Nephron progenitor cell (in vitro differentiated cells): ENCODE results near the gene TNS1.
A peak's percentile ranks its signal among the peaks of the same experiment; 100 is the strongest.

Source experiments
- DNase-seq: peaks from one replicate; pipeline ENCODE4 v3.0.0; 2021
- H3K27ac Mint-ChIP-seq: 2 replicates; pipeline ENCODE4 v1.8.0; 2021; ENCODE audit warnings: mild to moderate bottlenecking, moderate library complexity, mixed read lengths
- H3K27me3 Mint-ChIP-seq: 2 replicates; pipeline ENCODE4 v1.8.0; 2021; ENCODE audit warnings: mild to moderate bottlenecking, low read depth, mixed read lengths; ENCODE audit not compliant: poor library complexity
- H3K36me3 Mint-ChIP-seq: 2 replicates; pipeline ENCODE4 v1.8.0; 2021; ENCODE audit warnings: low read depth, mixed read lengths
- H3K4me1 Mint-ChIP-seq: 2 replicates; pipeline ENCODE4 v1.8.0; 2021; ENCODE audit warnings: mixed read lengths
- H3K4me3 Mint-ChIP-seq: 2 replicates; pipeline ENCODE4 v1.8.0; 2021; ENCODE audit warnings: mild to moderate bottlenecking, moderate library complexity, mixed read lengths
- H3K9me3 Mint-ChIP-seq: 2 replicates; pipeline ENCODE4 v1.8.0; 2021; ENCODE audit warnings: mild to moderate bottlenecking, moderate library complexity, mixed read lengths
- CTCF ChIP-seq: fragments of 200-600 bp; sonication (generic); IDR thresholded peaks from 2 replicates; pipeline ENCODE4 v1.5.0; 2021; ENCODE audit warnings: antibody characterized with exemption

TNS1 gene

GRCh38 chr2:217918308-217919024, 84.3 kb downstream of the TNS1 start:
- TF ChIP-seq CTCF = peak; percentile 31
- DNase-seq = peak; percentile 40
- H3K27ac Mint-ChIP-seq = no peak overlapping the region
- H3K4me1 Mint-ChIP-seq = peaks cover 88% of the 10 kb centered on the region
- H3K4me3 Mint-ChIP-seq = peak overlapping the region; percentile 30
- peaks cover 29% of the 10 kb centered on the region for H3K27me3 Mint-ChIP-seq
- no peaks in the 10 kb centered on the region for H3K9me3 Mint-ChIP-seq
- no peaks in the 10 kb centered on the region for H3K36me3 Mint-ChIP-seq

GRCh38 chr2:217916504-217917254, 86.1 kb downstream of the TNS1 start:
- Mint-ChIP-seq H3K4me1 (peaks cover 88% of the 10 kb centered on the region), H3K4me3 (no peak overlapping the region), H3K27me3 (peaks cover 45% of the 10 kb centered on the region), H3K36me3 (no peaks in the 10 kb centered on the region), H3K9me3 (no peaks in the 10 kb centered on the region), H3K27ac (no peak overlapping the region)
- DNase-seq = no peak
- TF ChIP-seq CTCF = no peak

GRCh38 chr2:217915706-217916105, 87.1 kb downstream of the TNS1 start:
- H3K4me1 Mint-ChIP-seq = peaks cover 83% of the 10 kb centered on the region
- DNase-seq = no peak
- H3K9me3 Mint-ChIP-seq = no peaks in the 10 kb centered on the region
- H3K36me3 Mint-ChIP-seq = no peaks in the 10 kb centered on the region
- no peak overlapping the region for H3K4me3 Mint-ChIP-seq
- no peak overlapping the region for H3K27ac Mint-ChIP-seq
- peaks cover 53% of the 10 kb centered on the region for H3K27me3 Mint-ChIP-seq
- TF ChIP-seq CTCF = no peak

GRCh38 chr2:217914878-217915277, 87.9 kb downstream of the TNS1 start:
- H3K4me3 Mint-ChIP-seq = no peak overlapping the region
- H3K9me3 Mint-ChIP-seq = no peaks in the 10 kb centered on the region
- H3K27ac Mint-ChIP-seq = no peak overlapping the region
- H3K27me3 Mint-ChIP-seq = peaks cover 58% of the 10 kb centered on the region
- peaks cover 83% of the 10 kb centered on the region for H3K4me1 Mint-ChIP-seq
- no peak for DNase-seq
- TF ChIP-seq CTCF = no peak
- H3K36me3 Mint-ChIP-seq = no peaks in the 10 kb centered on the region

GRCh38 chr2:217914078-217914477, 88.7 kb downstream of the TNS1 start:
- Mint-ChIP-seq H3K4me3 (no peak overlapping the region), H3K4me1 (peaks cover 81% of the 10 kb centered on the region), H3K36me3 (no peaks in the 10 kb centered on the region), H3K27ac (peak overlapping the region; percentile 14), H3K27me3 (peaks cover 56% of the 10 kb centered on the region), H3K9me3 (no peaks in the 10 kb centered on the region)
- DNase-seq = no peak
- TF ChIP-seq CTCF = no peak
